ENCODE results near the gene ZNF524. TPM values are rescaled to one million over a fixed set of nuclear protein-coding genes. Genes with fewer than 3 reads are reported as not detected.

The ZNF524 gene
- polyA plus RNA-seq, 2 of the 4 experiments (the other 2 are of a cell fraction): 6.4 to 9.7 TPM

DNA sequence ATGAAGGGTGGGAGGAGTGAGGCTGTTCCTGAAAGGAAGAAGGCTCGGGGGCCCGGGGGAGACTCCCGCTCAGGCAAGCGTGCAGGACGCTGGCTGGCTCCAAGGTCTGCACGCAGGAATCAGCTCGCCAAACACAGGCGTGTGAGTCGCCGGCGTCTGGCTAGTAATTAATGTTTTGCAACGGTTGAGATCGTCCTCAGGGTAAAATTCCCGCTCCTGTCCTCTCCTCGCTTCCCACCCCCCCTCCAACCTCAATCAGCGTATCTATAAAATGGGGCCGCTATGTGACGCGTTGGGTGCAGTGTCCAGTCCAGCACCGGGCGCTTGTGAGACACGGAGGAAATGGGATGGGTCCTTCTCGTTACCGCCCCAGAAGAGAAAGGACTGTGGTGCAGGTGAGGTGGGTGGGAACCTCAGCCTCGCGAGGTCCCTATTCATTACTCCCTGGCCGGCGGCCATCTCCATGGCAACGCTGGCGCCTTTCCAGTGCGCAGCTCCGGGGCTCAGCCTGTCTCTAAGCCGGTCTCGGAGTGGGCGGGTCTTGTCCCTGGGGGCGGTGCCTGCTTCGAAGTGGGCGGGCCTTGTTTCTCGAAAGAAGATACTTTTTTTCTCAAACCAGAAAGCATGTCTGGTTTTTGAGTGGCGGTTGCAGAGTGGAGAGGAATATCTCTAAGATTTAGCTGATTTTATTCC is 13.0 kb upstream of the ZNF524 start (continued):
- no peak for TF ChIP-seq TP53 (CRISPR knock-in tag; IDR thresholded peaks at IDR 0.05)
- TF ChIP-seq FOSB (CRISPR knock-in tag; IDR thresholded peaks at IDR 0.05): no peak
- TF ChIP-seq, protein P1, sequence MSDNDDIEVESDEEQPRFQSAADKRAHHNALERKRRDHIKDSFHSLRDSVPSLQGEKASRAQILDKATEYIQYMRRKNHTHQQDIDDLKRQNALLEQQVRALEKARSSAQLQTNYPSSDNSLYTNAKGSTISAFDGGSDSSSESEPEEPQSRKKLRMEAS (IDR thresholded peaks at IDR 0.05): peak; percentile 63
- TF ChIP-seq KDM1A (IDR thresholded peaks at IDR 0.05; ENCODE audit: low read depth): peak; percentile 91
- no peak for TF ChIP-seq NFE2L2 (conservative IDR thresholded peaks at IDR 0.05; ENCODE audit: low read length)
- TF ChIP-seq GATA3 (IDR thresholded peaks at IDR 0.05; ENCODE audit: borderline replicate concordance): 0 out of 2 replicates have a peak, but pooled peaks have one; percentile 26
- TF ChIP-seq, protein P2, sequence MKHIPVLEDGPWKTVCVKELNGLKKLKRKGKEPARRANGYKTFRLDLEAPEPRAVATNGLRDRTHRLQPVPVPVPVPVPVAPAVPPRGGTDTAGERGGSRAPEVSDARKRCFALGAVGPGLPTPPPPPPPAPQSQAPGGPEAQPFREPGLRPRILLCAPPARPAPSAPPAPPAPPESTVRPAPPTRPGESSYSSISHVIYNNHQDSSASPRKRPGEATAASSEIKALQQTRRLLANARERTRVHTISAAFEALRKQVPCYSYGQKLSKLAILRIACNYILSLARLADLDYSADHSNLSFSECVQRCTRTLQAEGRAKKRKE (CRISPR knock-in tag; IDR thresholded peaks at IDR 0.05; ENCODE audit: low read depth): no peak
- TF ChIP-seq FOSL2 (IDR thresholded peaks at IDR 0.05): no peak
- TF ChIP-seq FOSL2 (CRISPR knock-in tag; IDR thresholded peaks at IDR 0.05): 0 out of 2 replicates have a peak, but pooled peaks have one; percentile 7
- no peak for TF ChIP-seq FOXS1 (CRISPR knock-in tag; IDR thresholded peaks at IDR 0.05)

- ATAC-seq (no peak), FAIRE-seq (no peak), DNase-seq (ENCODE audit: low read depth in 1 of 2, low spot score in 1 of 2) (no peak)
- ChIA-PET CTCF (interaction anchor here (0.6 to 3.7 kb wide), 10 partner anchors 9 to 121 kb away, joined by 3 to 14 read pairs (median 4); partner anchors contain the start of gene ZNF865), POLR2A (interaction anchor here (0.7 to 2.4 kb wide), 3 partner anchors 11 to 399 kb away, joined by 3 to 23 read pairs (median 5); partner anchors contain the start of genes FIZ1 and ZNF524)
- H3K9me3 ChIP-seq: no peaks in the 10 kb centered on the region
- TF ChIP-seq HOXB5 (CRISPR knock-in tag; IDR thresholded peaks at IDR 0.05) (no peak), EHMT2 (IDR thresholded peaks at IDR 0.05; ENCODE audit: low read depth) (no peak), HOXB13 (CRISPR knock-in tag; IDR thresholded peaks at IDR 0.05; ENCODE audit: low read depth) (no peak), CBX2 (IDR thresholded peaks at IDR 0.05; ENCODE audit: borderline replicate concordance, low read depth) (no peak), CHD4 (IDR thresholded peaks at IDR 0.05; ENCODE audit: borderline replicate concordance) (no peak), JUN (IDR thresholded peaks at IDR 0.05) (no peak), SREBF2 (IDR thresholded peaks at IDR 0.05) (no peak), REST (IDR thresholded peaks at IDR 0.05) (no peak), RNF2 (IDR thresholded peaks at IDR 0.05; ENCODE audit: borderline replicate concordance, low read depth) (no peak), PHF8 (IDR thresholded peaks at IDR 0.05; ENCODE audit: borderline replicate concordance, low read depth) (no peak), NR3C1 (IDR thresholded peaks at IDR 0.05) (no peak), MAZ (IDR thresholded peaks at IDR 0.05; ENCODE audit: borderline replicate concordance, low read depth, low read length) (no peak), HDAC2 (IDR thresholded peaks at IDR 0.05) (no peak), RARB (CRISPR knock-in tag; IDR thresholded peaks at IDR 0.05) (no peak), FOXS1 (CRISPR knock-in tag; IDR thresholded peaks at IDR 0.05) (no peak), BHLHE40 (IDR thresholded peaks at IDR 0.05; ENCODE audit: low read depth, low read length) (no peak), BCL3 (IDR thresholded peaks at IDR 0.05) (no peak), FOSL2 (IDR thresholded peaks at IDR 0.05) (no peak), FOSL2 (CRISPR knock-in tag; IDR thresholded peaks at IDR 0.05) (no peak)
- TF ChIP-seq, protein P3, sequence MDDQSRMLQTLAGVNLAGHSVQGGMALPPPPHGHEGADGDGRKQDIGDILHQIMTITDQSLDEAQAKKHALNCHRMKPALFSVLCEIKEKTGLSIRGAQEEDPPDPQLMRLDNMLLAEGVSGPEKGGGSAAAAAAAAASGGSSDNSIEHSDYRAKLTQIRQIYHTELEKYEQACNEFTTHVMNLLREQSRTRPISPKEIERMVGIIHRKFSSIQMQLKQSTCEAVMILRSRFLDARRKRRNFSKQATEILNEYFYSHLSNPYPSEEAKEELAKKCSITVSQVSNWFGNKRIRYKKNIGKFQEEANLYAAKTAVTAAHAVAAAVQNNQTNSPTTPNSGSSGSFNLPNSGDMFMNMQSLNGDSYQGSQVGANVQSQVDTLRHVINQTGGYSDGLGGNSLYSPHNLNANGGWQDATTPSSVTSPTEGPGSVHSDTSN (IDR thresholded peaks at IDR 0.05): no peak
- peaks cover 16% of the 10 kb centered on the region for H3K4me1 ChIP-seq
- H3K4me3 ChIP-seq: no peak overlapping the region
- 89% methylated on average over 8 of the region's 8 CpGs for WGBS (ENCODE audit: missing lambda C conversion rate)
- no peak overlapping the region for H3K27ac ChIP-seq
- no peak overlapping the region for H3K4me2 ChIP-seq
These were observed 11.3 kb upstream of the ZNF524 start for GRCh38 chr19:55588738-55589137.

Measured in A549 (cell line).